Trophoblast cell (in vitro differentiated cells and primary cell): Measurements from ENCODE around the gene SCFD2.
A peak's percentile ranks its signal among the peaks of the same experiment; 100 is the strongest.

ENCODE experiments used
- DNase-seq, 2 donors: peaks; one replicate each; pipeline ENCODE4 v3.0.0-alpha.2; 2016
- H2AFZ ChIP-seq: 2 replicates; pipeline ENCODE4 v1.6.1; 2013; ENCODE audit warnings: low read length, moderate library complexity, mild to moderate bottlenecking; ENCODE audit not compliant: insufficient read depth, poor library complexity
- H2AK5ac ChIP-seq: 2 replicates; pipeline ENCODE4 v1.6.1; 2013; ENCODE audit warnings: mild to moderate bottlenecking, low read length
- H2BK120ac ChIP-seq: 2 replicates; pipeline ENCODE4 v1.6.1; 2013; ENCODE audit warnings: low read length, mild to moderate bottlenecking, moderate library complexity; ENCODE audit not compliant: insufficient read depth, poor library complexity
- H2BK12ac ChIP-seq: 2 replicates; pipeline ENCODE4 v1.6.1; 2013; ENCODE audit warnings: mild to moderate bottlenecking, low read length, moderate library complexity
- H2BK5ac ChIP-seq: 2 replicates; pipeline ENCODE4 v1.6.1; 2013; ENCODE audit warnings: low read length, low read depth, moderate library complexity, mild to moderate bottlenecking; ENCODE audit not compliant: poor library complexity
- H3K14ac ChIP-seq: 2 replicates; pipeline ENCODE4 v1.6.1; 2013; ENCODE audit warnings: mild to moderate bottlenecking, low read length
- H3K18ac ChIP-seq: 2 replicates; pipeline ENCODE4 v1.6.1; 2013; ENCODE audit warnings: mild to moderate bottlenecking, low read length
- H3K23ac ChIP-seq: 2 replicates; pipeline ENCODE4 v1.6.1; 2013; ENCODE audit warnings: low read length
- H3K27ac ChIP-seq: 2 replicates; pipeline ENCODE4 v1.5.1; 2013; ENCODE audit warnings: low read depth, mild to moderate bottlenecking, inconsistent platforms, low read length, moderate library complexity
- H3K27me3 ChIP-seq: 2 replicates; pipeline ENCODE4 v1.6.1; 2013; ENCODE audit warnings: inconsistent platforms, mild to moderate bottlenecking, low read length, moderate library complexity; ENCODE audit not compliant: insufficient read depth
- H3K36me3 ChIP-seq, 2 experiments: 1 replicate in 1 of 2; 2 replicates in 1 of 2; pipeline ENCODE4 v1.6.1; 2013; ENCODE audit warnings: low read length in 2 of 2, mild to moderate bottlenecking in 2 of 2, moderate library complexity in 1 of 2; ENCODE audit not compliant: insufficient read depth in 2 of 2, control insufficient read depth in 1 of 2
- H3K4ac ChIP-seq: 2 replicates; pipeline ENCODE4 v1.6.1; 2013; ENCODE audit warnings: low read depth, mild to moderate bottlenecking, low read length, moderate library complexity
- H3K4me1 ChIP-seq, 2 experiments: 1 replicate in 1 of 2; 2 replicates in 1 of 2; pipeline ENCODE4 v1.6.1; 2013; ENCODE audit warnings: low read length in 2 of 2, mild to moderate bottlenecking in 2 of 2, moderate library complexity in 1 of 2; ENCODE audit not compliant: insufficient read depth in 2 of 2, control insufficient read depth in 1 of 2
- H3K4me2 ChIP-seq: 2 replicates; pipeline ENCODE4 v1.6.1; 2013; ENCODE audit warnings: inconsistent platforms, mild to moderate bottlenecking, low read length, moderate library complexity
- H3K4me3 ChIP-seq: 2 replicates; pipeline ENCODE4 v1.5.1; 2013; ENCODE audit warnings: mild to moderate bottlenecking, low read depth, low read length, inconsistent platforms
- H3K79me1 ChIP-seq: one replicate; pipeline ENCODE4 v1.6.1; 2013; ENCODE audit warnings: low read length
- H3K79me2 ChIP-seq: 2 replicates; pipeline ENCODE4 v1.6.1; 2013; ENCODE audit warnings: low read length, mild to moderate bottlenecking; ENCODE audit not compliant: control insufficient read depth, insufficient read depth, poor library complexity
- H3K9ac ChIP-seq: 2 replicates; pipeline ENCODE4 v1.6.1; 2013; ENCODE audit warnings: mild to moderate bottlenecking, low read length
- H3K9me3 ChIP-seq: 2 replicates; pipeline ENCODE4 v1.6.1; 2013; ENCODE audit warnings: low read depth, mild to moderate bottlenecking, control low read depth, inconsistent platforms, low read length; ENCODE audit not compliant: insufficient read depth
- H4K12ac ChIP-seq: 2 replicates; pipeline ENCODE4 v1.6.1; 2013; ENCODE audit warnings: low read depth, mild to moderate bottlenecking, low read length, moderate library complexity
- H4K8ac ChIP-seq: 2 replicates; pipeline ENCODE4 v1.6.1; 2013; ENCODE audit warnings: low read depth, mild to moderate bottlenecking, low read length, moderate library complexity
- H4K91ac ChIP-seq: one replicate; pipeline ENCODE4 v1.6.1; 2013; ENCODE audit warnings: low read depth, mild to moderate bottlenecking, low read length, moderate library complexity
- WGBS: extraction: QIAGEN DNeasy Blood & Tissue Kit; methylation state at CpG from one replicate; pipeline ENCODE4 v1.1.7; 2013; ENCODE audit warnings: missing lambda C conversion rate; ENCODE audit not compliant: insufficient read length, insufficient coverage; ENCODE audit errors: extremely low coverage; 5-methylcytosine and 5-hydroxymethylcytosine counted together

SCFD2 gene

DNA sequence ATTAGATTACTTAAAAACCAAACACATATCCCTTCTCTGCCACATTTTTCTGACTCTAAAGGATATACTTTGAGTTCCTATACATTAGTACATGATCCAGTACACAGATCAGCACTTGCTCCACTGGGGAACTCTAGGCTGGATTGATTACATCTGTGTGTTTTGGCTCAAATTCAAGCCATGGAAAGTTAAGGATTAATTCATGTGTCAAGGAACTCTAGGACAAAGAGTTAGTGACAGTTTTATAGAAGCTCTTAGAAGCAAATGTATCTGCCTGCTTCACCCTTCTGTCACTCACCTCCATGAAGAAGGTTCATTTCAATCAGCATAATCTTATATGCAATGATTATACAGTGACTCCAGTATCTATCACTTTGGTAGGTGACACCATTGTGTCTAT is 43.2 kb downstream of the SCFD2 start:
- Histone ChIP-seq H2AFZ (no peak overlapping the region), H3K27ac (no peak overlapping the region), H3K4ac (no peak overlapping the region), H3K79me2 (no peaks in the 10 kb centered on the region), H2AK5ac (no peak overlapping the region), H3K36me3 (no peaks in the 10 kb centered on the region), H3K4me2 (no peak overlapping the region), H3K27me3 (no peaks in the 10 kb centered on the region), H3K79me1 (no peaks in the 10 kb centered on the region), H3K4me1 (peaks cover 0 to 2% of the 10 kb centered on the region in 2 experiments), H2BK120ac (no peak overlapping the region), H4K91ac (no peak overlapping the region), H3K4me3 (no peak overlapping the region), H3K14ac (no peak overlapping the region), H3K9ac (no peak overlapping the region), H3K9me3 (no peaks in the 10 kb centered on the region), H4K12ac (no peak overlapping the region), H2BK5ac (no peak overlapping the region), H3K18ac (no peak overlapping the region), H3K23ac (no peak overlapping the region), H2BK12ac (no peak overlapping the region), H4K8ac (no peak overlapping the region)
- no peak for DNase-seq

DNA sequence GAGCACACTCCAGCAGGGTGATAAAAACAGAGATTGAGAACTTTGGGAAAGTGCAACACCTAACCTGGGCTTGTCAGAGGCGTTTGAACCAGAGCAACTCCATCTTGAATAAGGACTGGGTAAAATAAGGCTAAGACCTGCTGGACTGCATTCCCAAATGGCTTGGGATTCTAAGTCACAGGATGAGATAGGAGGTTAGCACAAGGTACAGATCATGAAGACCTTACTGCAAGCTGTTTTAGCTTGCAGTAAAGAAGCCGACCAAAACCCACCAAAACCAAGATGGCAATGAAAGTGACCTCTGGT is 43.9 kb downstream of the SCFD2 start:
- Histone ChIP-seq H3K79me1 (no peaks in the 10 kb centered on the region), H2BK5ac (no peak overlapping the region), H3K14ac (no peak overlapping the region), H3K18ac (no peak overlapping the region), H2AFZ (no peak overlapping the region), H3K9ac (no peak overlapping the region), H3K4me3 (no peak overlapping the region), H3K27me3 (no peaks in the 10 kb centered on the region), H4K91ac (no peak overlapping the region), H3K4ac (no peak overlapping the region), H4K8ac (no peak overlapping the region), H4K12ac (no peak overlapping the region), H3K36me3 (no peaks in the 10 kb centered on the region), H2BK12ac (no peak overlapping the region), H3K4me1 (peaks cover 0 to 2% of the 10 kb centered on the region in 2 experiments), H3K9me3 (no peaks in the 10 kb centered on the region), H3K27ac (no peak overlapping the region), H3K79me2 (no peaks in the 10 kb centered on the region), H3K23ac (no peak overlapping the region), H3K4me2 (no peak overlapping the region), H2AK5ac (no peak overlapping the region), H2BK120ac (no peak overlapping the region)
- no CpG with 5 or more reads among the region's 2 CpGs for WGBS
- peak in 1 of 2 donors; percentile 34 for DNase-seq

DNA sequence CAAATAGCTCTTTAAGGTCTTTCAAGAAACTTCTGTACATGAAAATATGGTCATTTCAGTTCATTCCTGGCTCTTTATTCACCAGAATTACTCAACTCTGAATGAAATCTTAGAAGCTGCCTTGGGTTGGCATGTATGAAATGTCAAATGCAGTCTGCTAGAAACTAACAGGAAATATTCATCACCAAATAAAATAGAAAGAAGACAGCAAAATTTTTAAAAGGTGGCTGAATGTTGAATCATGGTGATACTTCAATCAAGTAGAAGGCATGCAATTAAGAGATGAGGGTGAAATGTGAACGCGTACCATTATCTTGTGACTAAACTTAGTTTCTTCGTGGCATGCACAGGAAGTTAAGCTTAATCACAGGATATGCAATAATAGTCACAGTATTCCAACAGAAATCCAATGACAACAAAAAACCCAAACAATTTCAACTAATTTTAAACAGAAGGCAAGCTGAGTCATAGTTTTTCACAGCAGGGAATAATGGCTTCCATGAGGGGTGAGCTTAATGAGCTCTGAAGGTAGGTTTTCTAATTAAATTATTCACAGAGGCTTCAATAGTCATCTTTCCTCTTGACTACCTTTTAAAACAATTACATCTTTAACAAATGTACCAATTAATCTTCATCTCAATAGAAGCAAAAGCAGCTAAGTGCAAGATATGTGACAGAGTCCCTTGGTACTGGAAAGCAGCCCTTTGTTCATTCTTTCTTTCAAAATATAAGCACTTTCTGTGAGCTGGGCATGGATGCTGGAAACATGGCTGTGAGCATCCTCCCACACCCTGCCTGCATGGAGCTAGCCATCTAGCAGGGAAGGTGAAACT is 44.5 kb downstream of the SCFD2 start:
- Histone ChIP-seq H2BK12ac (no peak overlapping the region), H3K4me2 (no peak overlapping the region), H3K36me3 (no peaks in the 10 kb centered on the region), H3K79me1 (no peaks in the 10 kb centered on the region), H3K18ac (no peak overlapping the region), H3K4ac (no peak overlapping the region), H3K9me3 (no peaks in the 10 kb centered on the region), H3K23ac (no peak overlapping the region), H3K79me2 (no peaks in the 10 kb centered on the region), H3K14ac (no peak overlapping the region), H3K27ac (no peak overlapping the region), H3K27me3 (no peaks in the 10 kb centered on the region), H2BK120ac (no peak overlapping the region), H2BK5ac (no peak overlapping the region), H2AK5ac (no peak overlapping the region), H4K91ac (no peak overlapping the region), H3K4me3 (no peak overlapping the region), H4K8ac (no peak overlapping the region), H3K4me1 (peaks cover 0 to 2% of the 10 kb centered on the region in 2 experiments), H3K9ac (no peak overlapping the region), H2AFZ (no peak overlapping the region), H4K12ac (no peak overlapping the region)
- peak; percentile 27 to 67 for DNase-seq
- WGBS: no CpG with 5 or more reads among the region's 3 CpGs

DNA sequence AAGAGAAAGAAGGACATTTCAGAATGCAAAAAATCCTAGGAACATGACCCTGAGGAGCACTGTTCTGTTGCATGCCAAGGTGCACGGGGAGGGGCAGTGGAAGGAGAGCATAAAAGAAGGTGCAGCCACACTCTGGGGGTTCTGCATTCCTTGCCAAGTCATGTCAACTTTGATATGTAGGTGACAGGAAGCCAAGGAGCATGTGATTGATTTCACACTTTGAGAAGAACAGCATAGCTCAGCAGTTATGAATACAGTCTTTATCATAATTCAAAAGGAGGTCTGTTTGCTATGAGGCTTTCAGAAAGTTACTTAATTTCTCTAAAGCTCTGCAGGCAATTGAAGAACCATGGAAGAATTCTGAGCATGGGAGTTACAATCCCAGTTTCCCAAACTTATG is 50.6 kb downstream of the SCFD2 start:
- Histone ChIP-seq H3K27ac (no peak overlapping the region), H2BK5ac (no peak overlapping the region), H3K4me2 (no peak overlapping the region), H3K79me1 (no peaks in the 10 kb centered on the region), H2AK5ac (no peak overlapping the region), H3K14ac (no peak overlapping the region), H3K79me2 (no peaks in the 10 kb centered on the region), H3K4me1 (no peaks in the 10 kb centered on the region), H2BK12ac (no peak overlapping the region), H4K8ac (no peak overlapping the region), H3K9me3 (no peaks in the 10 kb centered on the region), H3K9ac (no peak overlapping the region), H3K4ac (no peak overlapping the region), H2AFZ (no peak overlapping the region), H3K36me3 (no peaks in the 10 kb centered on the region), H4K12ac (no peak overlapping the region), H3K23ac (no peak overlapping the region), H3K27me3 (no peaks in the 10 kb centered on the region), H2BK120ac (no peak overlapping the region), H3K4me3 (no peak overlapping the region), H3K18ac (no peak overlapping the region), H4K91ac (no peak overlapping the region)
- WGBS: no CpG with 5 or more reads among the region's 1 CpG
- DNase-seq: no peak
